Stimulated activated CD4-positive, alpha-beta T cell treated with anti-CD3 and anti-CD28 coated beads, Interleukin-2, amount 100 ng/mL, for 4 hours (primary cell): Measurements from ENCODE around the gene CNGA3.

ENCODE experiments used
- DNase-seq: peaks from one replicate; pipeline ENCODE4 v3.0.0-alpha.2; 2020; ENCODE audit warnings: low read depth

Gene CNGA3

DNA sequence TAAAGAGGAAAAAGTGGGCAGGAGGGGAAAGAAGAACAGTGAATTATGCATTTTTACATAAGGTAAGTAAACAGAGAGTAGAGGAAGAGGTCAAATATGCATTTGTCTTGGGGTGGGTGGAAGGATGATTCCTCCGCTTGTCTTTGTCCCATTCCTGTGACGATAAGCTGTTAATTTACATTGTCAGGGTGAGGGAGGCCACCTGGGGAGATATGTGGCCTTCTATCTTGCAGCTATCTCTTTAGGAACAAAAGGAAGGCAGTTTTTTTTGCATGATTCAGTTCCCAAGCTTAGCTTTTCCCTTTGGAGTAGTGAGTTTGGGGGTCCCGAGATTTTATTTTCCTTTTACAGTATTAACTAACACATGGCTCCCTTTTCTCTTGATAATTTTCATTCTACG lies 96.2 kb downstream of the CNGA3 start:
- DNase-seq = no peak

DNA sequence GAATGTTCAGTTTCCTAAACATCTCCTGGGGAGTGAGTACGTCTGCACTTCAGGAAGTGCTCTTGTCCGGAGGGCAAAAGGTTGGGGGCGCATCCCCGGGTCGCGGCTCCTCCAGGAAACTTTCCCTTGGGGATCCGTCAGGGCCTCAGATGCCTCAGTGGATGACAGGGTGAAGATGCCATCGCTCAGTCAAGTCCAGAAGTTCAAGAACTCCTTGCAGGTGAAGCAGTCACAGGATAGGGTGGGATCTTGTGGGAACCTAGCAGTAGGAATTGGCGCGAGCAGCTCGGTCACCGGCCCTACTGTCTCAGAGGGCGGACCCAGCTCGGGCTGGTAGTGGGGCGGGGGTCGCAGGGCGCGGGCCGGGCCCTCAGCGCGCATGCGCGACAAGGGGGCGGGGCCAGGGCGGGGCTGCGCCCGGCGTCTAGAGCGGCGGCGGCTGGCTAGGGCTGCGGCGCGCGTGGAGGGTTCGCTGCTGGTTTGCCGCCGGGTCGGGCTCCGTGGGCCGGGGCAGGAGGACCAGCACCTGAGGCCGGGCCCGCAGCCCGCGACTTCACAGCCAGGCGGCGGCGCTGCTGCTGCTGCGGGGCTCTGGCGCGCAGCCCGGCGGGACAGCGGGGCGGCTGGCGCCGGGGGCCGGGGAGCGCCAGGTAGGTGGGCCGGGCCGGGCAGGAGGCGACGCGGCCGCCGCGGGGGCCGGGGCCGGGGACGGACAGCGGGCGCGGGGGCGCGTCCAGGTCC lies 98.3 kb downstream of the CNGA3 start, which contains the start of gene INPP4A:
Gene INPP4A (plus strand): TSS at position 423 of the 741 bp plus-strand sequence. CDS start 75,191 bp downstream, outside the sequence.
- peak; percentile 73 for DNase-seq

DNA sequence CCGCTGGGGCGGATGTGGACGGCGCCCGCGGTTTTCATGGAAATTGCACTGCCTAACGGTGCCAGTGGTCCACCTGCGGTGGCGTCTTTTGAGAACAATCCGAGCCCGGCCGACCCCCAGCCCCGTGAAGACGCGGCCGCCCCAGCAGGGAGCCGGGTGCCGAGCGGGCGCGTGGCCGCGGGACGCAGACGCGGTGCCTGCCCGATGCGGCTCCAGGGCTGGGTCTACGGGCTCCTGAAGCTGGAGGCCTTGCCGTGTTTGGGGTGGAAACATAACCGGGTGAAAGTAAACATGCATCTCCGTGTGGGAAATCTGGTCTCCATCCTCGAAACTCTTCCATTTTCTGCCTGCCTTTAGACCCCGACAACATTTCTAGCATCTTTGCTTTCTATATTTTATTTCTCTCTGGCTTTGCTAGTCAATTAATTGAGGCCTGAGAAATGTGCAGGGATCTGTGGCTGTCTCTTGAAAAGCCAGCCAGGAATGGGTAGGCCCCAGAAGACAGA lies 99.0 kb downstream of the CNGA3 start:
- DNase-seq = no peak

DNA sequence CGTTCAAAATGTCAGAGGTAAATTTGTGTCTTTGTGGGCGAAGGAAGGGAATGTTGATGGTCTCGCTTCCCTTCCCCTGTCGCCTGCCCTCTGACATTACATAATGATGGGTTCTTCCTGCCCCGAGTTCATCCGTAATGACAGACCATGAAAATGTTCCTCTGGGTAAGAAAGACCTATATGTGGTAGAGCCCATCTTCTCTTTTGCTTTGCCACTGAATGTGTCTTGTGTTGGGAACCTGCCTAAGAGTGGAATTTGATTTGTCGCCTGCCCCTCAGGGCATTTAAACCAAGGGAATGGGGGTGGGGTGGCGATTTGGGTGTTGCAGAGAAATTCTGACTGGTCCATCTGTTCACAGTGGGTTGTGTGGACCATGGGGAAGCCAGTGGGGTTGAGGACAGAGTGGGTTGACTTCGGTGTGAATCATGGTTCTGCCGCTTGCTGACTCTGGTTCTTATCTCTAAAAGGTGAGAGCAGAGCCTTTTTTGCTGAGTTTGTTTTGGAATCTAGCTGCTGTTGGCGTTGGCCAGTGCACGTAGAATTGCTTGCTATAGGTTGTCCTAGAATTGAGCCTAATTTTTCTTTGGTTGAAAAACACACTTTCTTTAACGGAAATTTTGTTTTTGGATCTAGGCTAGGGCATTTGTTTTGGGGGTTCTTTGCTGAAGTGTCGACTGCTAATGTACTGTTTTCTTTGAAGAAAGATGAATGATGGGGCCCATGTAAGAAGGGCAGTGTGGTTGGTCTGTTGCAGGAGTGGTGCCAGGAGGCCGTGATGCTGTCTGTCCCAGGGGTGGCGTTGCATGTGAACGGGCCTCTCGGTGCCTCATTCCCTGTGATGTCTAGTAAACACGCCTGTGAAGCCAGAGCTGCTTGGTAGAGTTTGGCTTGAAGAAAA lies 99.7 kb downstream of the CNGA3 start:
- DNase-seq = no peak

DNA sequence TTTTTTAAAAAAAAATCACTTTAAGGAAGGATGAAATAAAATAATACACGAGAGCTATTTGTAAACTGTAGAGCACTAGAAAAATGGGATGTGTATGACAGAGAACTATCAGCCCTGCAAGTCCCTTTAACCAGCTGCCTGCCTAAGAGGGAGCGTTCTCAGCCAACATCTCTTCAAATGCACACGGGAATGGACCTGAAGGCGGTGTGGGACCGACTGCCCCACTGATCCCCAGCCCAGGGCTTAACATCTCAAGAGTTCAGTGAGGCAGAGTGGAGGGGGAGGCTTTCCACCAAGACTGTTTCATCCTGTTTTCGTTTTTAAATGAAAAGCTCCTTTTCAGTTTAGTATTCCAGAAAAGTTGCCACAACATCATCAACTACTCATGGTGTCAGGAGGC lies 100.6 kb downstream of the CNGA3 start:
- DNase-seq = no peak
